ENCODE measurements around the gene U2AF2. TPM values are rescaled to one million over a fixed set of nuclear protein-coding genes. Genes with fewer than 3 reads are reported as not detected.

Gene U2AF2
- total RNA-seq, 2 experiments from 2014 or later, result 211 to 264 TPM

GRCh38 chr19:55705972-55706371 lies 51.1 kb downstream of the U2AF2 start:
- CTCF ChIA-PET (ENCODE audit: unreplicated experiment), result no interaction called here
- BruUV-seq (replicated peaks), result no TSS peak
- no peaks in the 10 kb centered on the region for H3K9me2 ChIP-seq (ENCODE audit: insufficient read depth, low read length)

GRCh38 chr19:55711719-55712118 lies 56.9 kb downstream of the U2AF2 start:
- 0 out of 2 replicates have a peak, but pooled peaks cover 4% of the 10 kb centered on the region for H3K9me3 ChIP-seq (ENCODE audit: low read length)
- intact Hi-C loops (cut with micrococcal nuclease; ENCODE audit: unreplicated experiment), result no loop called here
- H4K20me1 ChIP-seq (ENCODE audit: insufficient read depth, low read length), result no peaks in the 10 kb centered on the region
- no peak overlapping the region for H2AFZ ChIP-seq (ENCODE audit: low read length)
- CTCF ChIA-PET (ENCODE audit: unreplicated experiment), result no interaction called here
- no peaks in the 10 kb centered on the region for H3K36me3 ChIP-seq (ENCODE audit: insufficient read depth, low read length)
- POLR2A ChIA-PET, result no interaction called here
- no peak overlapping the region for H3K4me2 ChIP-seq (ENCODE audit: low read length)
- H3K79me2 ChIP-seq (ENCODE audit: insufficient read depth, low read depth, low read length), result no peaks in the 10 kb centered on the region
- H3K4me1 ChIP-seq (ENCODE audit: insufficient read depth, low read length, poor library complexity, severe bottlenecking), result no peaks in the 10 kb centered on the region
- BruUV-seq (replicated peaks), result no TSS peak
- H3K9me2 ChIP-seq (ENCODE audit: insufficient read depth, low read length), result no peaks in the 10 kb centered on the region
- H3K27ac ChIP-seq (ENCODE audit: low read depth, low read length, poor library complexity, severe bottlenecking), result no peak overlapping the region
- H3K4me3 ChIP-seq (ENCODE audit: low read depth, low read length, poor library complexity, severe bottlenecking), result no peak overlapping the region
- TF ChIP-seq EZH2phosphoT487 (IDR thresholded peaks at IDR 0.05; ENCODE audit: borderline replicate concordance, low read depth, low read length) (no peak), CTCF (conservative IDR thresholded peaks at IDR 0.05; ENCODE audit: low read length) (no peak)
- no peak for DNase-seq (ENCODE audit: low spot score)

More at GRCh38 chr19:55705972-55706371, 51.1 kb downstream of the U2AF2 start:
- H3K4me1 ChIP-seq (ENCODE audit: insufficient read depth, low read length, poor library complexity, severe bottlenecking), result no peaks in the 10 kb centered on the region
- intact Hi-C loops (cut with micrococcal nuclease; ENCODE audit: unreplicated experiment), result no loop called here
- H3K4me3 ChIP-seq (ENCODE audit: low read depth, low read length, poor library complexity, severe bottlenecking), result no peak overlapping the region
- no peaks in the 10 kb centered on the region for H3K79me2 ChIP-seq (ENCODE audit: insufficient read depth, low read depth, low read length)
- DNase-seq (ENCODE audit: low spot score), result no peak
- H3K9me3 ChIP-seq (ENCODE audit: low read length), result no peaks in the 10 kb centered on the region
- H3K36me3 ChIP-seq (ENCODE audit: insufficient read depth, low read length), result peaks cover 34% of the 10 kb centered on the region
- no peak overlapping the region for H3K4me2 ChIP-seq (ENCODE audit: low read length)
- H3K27ac ChIP-seq (ENCODE audit: low read depth, low read length, poor library complexity, severe bottlenecking), result no peak overlapping the region
- POLR2A ChIA-PET, result interaction anchor here (0.7 kb wide), 1 partner anchor 308 kb away, joined by 11 read pairs; no protein-coding TSS in a partner anchor
- H4K20me1 ChIP-seq (ENCODE audit: insufficient read depth, low read length), result no peaks in the 10 kb centered on the region
- no peak overlapping the region for H2AFZ ChIP-seq (ENCODE audit: low read length)
- TF ChIP-seq EZH2phosphoT487 (IDR thresholded peaks at IDR 0.05; ENCODE audit: borderline replicate concordance, low read depth, low read length) (no peak), CTCF (conservative IDR thresholded peaks at IDR 0.05; ENCODE audit: low read length) (no peak)

GRCh38 chr19:55712804-55713631 lies 58.2 kb downstream of the U2AF2 start:
- no peak overlapping the region for H3K4me2 ChIP-seq (ENCODE audit: low read length)
- no peak overlapping the region for H2AFZ ChIP-seq (ENCODE audit: low read length)
- intact Hi-C loops (cut with micrococcal nuclease; ENCODE audit: unreplicated experiment), result no loop called here
- no peaks in the 10 kb centered on the region for H3K4me1 ChIP-seq (ENCODE audit: insufficient read depth, low read length, poor library complexity, severe bottlenecking)
- no peaks in the 10 kb centered on the region for H3K9me2 ChIP-seq (ENCODE audit: insufficient read depth, low read length)
- TF ChIP-seq CTCF (conservative IDR thresholded peaks at IDR 0.05; ENCODE audit: low read length) (no peak), EZH2phosphoT487 (IDR thresholded peaks at IDR 0.05; ENCODE audit: borderline replicate concordance, low read depth, low read length) (no peak)
- H4K20me1 ChIP-seq (ENCODE audit: insufficient read depth, low read length), result no peaks in the 10 kb centered on the region
- no peak for DNase-seq (ENCODE audit: low spot score)
- H3K36me3 ChIP-seq (ENCODE audit: insufficient read depth, low read length), result no peaks in the 10 kb centered on the region
- H3K27ac ChIP-seq (ENCODE audit: low read depth, low read length, poor library complexity, severe bottlenecking), result no peak overlapping the region
- no peak overlapping the region for H3K4me3 ChIP-seq (ENCODE audit: low read depth, low read length, poor library complexity, severe bottlenecking)
- ChIA-PET CTCF (ENCODE audit: unreplicated experiment) (no interaction called here), POLR2A (no interaction called here)
- H3K79me2 ChIP-seq (ENCODE audit: insufficient read depth, low read depth, low read length), result no peaks in the 10 kb centered on the region
- no TSS peak for BruUV-seq (replicated peaks)
- H3K9me3 ChIP-seq (ENCODE audit: low read length), result 0 out of 2 replicates have a peak, but pooled peaks cover 4% of the 10 kb centered on the region

Measured in OCI-LY7 (cell line).